ENCODE measurements around the gene NR2F1-AS1. TPM values are rescaled to one million over a fixed set of nuclear protein-coding genes. Genes with fewer than 3 reads are reported as not detected.

The NR2F1-AS1 gene
- total RNA-seq, 1 experiment from 2014 or later, result 1.5 TPM

GRCh38 chr5:93590493-93590892 lies 9.5 kb upstream of the NR2F1-AS1 start (continued):
- no peak for TF ChIP-seq USF2 (CRISPR knock-in tag; IDR thresholded peaks at IDR 0.05)
- no peak for TF ChIP-seq GABPB1 (CRISPR knock-in tag; IDR thresholded peaks at IDR 0.05)
- TF ChIP-seq FOXK1 (CRISPR knock-in tag; IDR thresholded peaks at IDR 0.05), result no peak
- TF ChIP-seq, protein P1, sequence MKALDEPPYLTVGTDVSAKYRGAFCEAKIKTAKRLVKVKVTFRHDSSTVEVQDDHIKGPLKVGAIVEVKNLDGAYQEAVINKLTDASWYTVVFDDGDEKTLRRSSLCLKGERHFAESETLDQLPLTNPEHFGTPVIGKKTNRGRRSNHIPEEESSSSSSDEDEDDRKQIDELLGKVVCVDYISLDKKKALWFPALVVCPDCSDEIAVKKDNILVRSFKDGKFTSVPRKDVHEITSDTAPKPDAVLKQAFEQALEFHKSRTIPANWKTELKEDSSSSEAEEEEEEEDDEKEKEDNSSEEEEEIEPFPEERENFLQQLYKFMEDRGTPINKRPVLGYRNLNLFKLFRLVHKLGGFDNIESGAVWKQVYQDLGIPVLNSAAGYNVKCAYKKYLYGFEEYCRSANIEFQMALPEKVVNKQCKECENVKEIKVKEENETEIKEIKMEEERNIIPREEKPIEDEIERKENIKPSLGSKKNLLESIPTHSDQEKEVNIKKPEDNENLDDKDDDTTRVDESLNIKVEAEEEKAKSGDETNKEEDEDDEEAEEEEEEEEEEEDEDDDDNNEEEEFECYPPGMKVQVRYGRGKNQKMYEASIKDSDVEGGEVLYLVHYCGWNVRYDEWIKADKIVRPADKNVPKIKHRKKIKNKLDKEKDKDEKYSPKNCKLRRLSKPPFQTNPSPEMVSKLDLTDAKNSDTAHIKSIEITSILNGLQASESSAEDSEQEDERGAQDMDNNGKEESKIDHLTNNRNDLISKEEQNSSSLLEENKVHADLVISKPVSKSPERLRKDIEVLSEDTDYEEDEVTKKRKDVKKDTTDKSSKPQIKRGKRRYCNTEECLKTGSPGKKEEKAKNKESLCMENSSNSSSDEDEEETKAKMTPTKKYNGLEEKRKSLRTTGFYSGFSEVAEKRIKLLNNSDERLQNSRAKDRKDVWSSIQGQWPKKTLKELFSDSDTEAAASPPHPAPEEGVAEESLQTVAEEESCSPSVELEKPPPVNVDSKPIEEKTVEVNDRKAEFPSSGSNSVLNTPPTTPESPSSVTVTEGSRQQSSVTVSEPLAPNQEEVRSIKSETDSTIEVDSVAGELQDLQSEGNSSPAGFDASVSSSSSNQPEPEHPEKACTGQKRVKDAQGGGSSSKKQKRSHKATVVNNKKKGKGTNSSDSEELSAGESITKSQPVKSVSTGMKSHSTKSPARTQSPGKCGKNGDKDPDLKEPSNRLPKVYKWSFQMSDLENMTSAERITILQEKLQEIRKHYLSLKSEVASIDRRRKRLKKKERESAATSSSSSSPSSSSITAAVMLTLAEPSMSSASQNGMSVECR (CRISPR knock-in tag; IDR thresholded peaks at IDR 0.05; ENCODE audit: borderline replicate concordance), result no peak
- TF ChIP-seq CTCF (IDR thresholded peaks at IDR 0.05), result no peak
- TF ChIP-seq FOXJ3 (CRISPR knock-in tag; IDR thresholded peaks at IDR 0.05; ENCODE audit: borderline replicate concordance), result no peak
- no peak for TF ChIP-seq RELA (CRISPR knock-in tag; IDR thresholded peaks at IDR 0.05; ENCODE audit: borderline replicate concordance)
- TF ChIP-seq, protein P2, sequence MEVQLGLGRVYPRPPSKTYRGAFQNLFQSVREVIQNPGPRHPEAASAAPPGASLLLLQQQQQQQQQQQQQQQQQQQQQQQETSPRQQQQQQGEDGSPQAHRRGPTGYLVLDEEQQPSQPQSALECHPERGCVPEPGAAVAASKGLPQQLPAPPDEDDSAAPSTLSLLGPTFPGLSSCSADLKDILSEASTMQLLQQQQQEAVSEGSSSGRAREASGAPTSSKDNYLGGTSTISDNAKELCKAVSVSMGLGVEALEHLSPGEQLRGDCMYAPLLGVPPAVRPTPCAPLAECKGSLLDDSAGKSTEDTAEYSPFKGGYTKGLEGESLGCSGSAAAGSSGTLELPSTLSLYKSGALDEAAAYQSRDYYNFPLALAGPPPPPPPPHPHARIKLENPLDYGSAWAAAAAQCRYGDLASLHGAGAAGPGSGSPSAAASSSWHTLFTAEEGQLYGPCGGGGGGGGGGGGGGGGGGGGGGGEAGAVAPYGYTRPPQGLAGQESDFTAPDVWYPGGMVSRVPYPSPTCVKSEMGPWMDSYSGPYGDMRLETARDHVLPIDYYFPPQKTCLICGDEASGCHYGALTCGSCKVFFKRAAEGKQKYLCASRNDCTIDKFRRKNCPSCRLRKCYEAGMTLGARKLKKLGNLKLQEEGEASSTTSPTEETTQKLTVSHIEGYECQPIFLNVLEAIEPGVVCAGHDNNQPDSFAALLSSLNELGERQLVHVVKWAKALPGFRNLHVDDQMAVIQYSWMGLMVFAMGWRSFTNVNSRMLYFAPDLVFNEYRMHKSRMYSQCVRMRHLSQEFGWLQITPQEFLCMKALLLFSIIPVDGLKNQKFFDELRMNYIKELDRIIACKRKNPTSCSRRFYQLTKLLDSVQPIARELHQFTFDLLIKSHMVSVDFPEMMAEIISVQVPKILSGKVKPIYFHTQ (CRISPR knock-in tag; IDR thresholded peaks at IDR 0.05), result no peak

GRCh38 chr5:93589829-93590215 lies 8.8 kb upstream of the NR2F1-AS1 start:
- Mint-ChIP-seq H3K9me3 (no peaks in the 10 kb centered on the region), H3K4me3 (no peak overlapping the region), H3K27me3 (ENCODE audit: low read depth) (peaks cover 33% of the 10 kb centered on the region; the same call in 1 of the 2 replicates), H3K4me1 (peaks cover 33% of the 10 kb centered on the region), H3K27ac (no peak overlapping the region), H3K36me3 (peaks cover 8% of the 10 kb centered on the region)
- ATAC-seq, result no peak
- POLR2A ChIA-PET, result interaction anchor here (1.0 kb wide), 1 partner anchor 9 kb away, joined by 3 read pairs; no protein-coding TSS in a partner anchor
- DNase-seq (ENCODE audit: low spot score), result no peak
- CTCF ChIA-PET, result no interaction called here
- no peak for TF ChIP-seq RORB (CRISPR knock-in tag; IDR thresholded peaks at IDR 0.05)
- no peak for TF ChIP-seq ZBTB43 (CRISPR knock-in tag; IDR thresholded peaks at IDR 0.05)
- no peak for TF ChIP-seq TP53 (CRISPR knock-in tag; IDR thresholded peaks at IDR 0.05)
- no peak for TF ChIP-seq JAZF1 (CRISPR knock-in tag; IDR thresholded peaks at IDR 0.05)
- no peak for TF ChIP-seq CTCF (IDR thresholded peaks at IDR 0.05)
- TF ChIP-seq, protein P3, sequence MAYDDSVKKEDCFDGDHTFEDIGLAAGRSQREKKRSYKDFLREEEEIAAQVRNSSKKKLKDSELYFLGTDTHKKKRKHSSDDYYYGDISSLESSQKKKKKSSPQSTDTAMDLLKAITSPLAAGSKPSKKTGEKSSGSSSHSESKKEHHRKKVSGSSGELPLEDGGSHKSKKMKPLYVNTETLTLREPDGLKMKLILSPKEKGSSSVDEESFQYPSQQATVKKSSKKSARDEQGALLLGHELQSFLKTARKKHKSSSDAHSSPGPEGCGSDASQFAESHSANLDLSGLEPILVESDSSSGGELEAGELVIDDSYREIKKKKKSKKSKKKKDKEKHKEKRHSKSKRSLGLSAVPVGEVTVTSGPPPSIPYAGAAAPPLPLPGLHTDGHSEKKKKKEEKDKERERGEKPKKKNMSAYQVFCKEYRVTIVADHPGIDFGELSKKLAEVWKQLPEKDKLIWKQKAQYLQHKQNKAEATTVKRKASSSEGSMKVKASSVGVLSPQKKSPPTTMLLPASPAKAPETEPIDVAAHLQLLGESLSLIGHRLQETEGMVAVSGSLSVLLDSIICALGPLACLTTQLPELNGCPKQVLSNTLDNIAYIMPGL (CRISPR knock-in tag; IDR thresholded peaks at IDR 0.05), result no peak
- no peak for TF ChIP-seq ZNF232 (CRISPR knock-in tag; IDR thresholded peaks at IDR 0.05)
- no peak for TF ChIP-seq NR1H2 (CRISPR knock-in tag; IDR thresholded peaks at IDR 0.05)
- no peak for TF ChIP-seq MYBL2 (CRISPR knock-in tag; IDR thresholded peaks at IDR 0.05)
- no peak for TF ChIP-seq TCF7 (CRISPR knock-in tag; IDR thresholded peaks at IDR 0.05; ENCODE audit: low read depth)
- TF ChIP-seq CREB1 (CRISPR knock-in tag; IDR thresholded peaks at IDR 0.05), result no peak
- TF ChIP-seq NR3C1 (CRISPR knock-in tag; conservative IDR thresholded peaks at IDR 0.05; ENCODE audit: low read depth), result no peak
- TF ChIP-seq, protein P4, sequence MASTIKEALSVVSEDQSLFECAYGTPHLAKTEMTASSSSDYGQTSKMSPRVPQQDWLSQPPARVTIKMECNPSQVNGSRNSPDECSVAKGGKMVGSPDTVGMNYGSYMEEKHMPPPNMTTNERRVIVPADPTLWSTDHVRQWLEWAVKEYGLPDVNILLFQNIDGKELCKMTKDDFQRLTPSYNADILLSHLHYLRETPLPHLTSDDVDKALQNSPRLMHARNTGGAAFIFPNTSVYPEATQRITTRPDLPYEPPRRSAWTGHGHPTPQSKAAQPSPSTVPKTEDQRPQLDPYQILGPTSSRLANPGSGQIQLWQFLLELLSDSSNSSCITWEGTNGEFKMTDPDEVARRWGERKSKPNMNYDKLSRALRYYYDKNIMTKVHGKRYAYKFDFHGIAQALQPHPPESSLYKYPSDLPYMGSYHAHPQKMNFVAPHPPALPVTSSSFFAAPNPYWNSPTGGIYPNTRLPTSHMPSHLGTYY (CRISPR knock-in tag; IDR thresholded peaks at IDR 0.05), result no peak
